ENCODE measurements around the gene NHS. TPM values are rescaled to one million over a fixed set of nuclear protein-coding genes. Genes with fewer than 3 reads are reported as not detected.

The NHS gene
- total RNA-seq, 1 donor from 2014 or later: 0.17 TPM

DNA sequence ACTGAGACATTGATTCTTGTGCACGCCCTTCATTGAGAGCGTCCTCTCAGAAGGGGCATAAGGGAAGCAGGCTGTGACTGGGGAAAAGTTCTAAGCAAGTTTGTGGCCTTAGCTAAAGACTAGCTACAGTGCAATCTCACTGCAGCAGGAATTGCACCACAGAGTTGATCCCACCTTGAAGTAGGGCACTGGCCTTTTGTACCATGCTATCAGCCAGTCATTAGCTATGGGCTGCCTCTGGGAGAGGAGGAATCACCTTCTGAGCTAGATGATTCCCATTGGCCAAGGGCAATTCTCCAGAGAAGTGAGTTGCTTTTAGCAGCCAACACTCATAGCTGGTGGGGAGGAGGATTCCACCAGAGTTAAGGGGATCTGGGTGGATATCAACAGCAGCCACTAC, 219.7 kb downstream of the NHS start:
- DNase-seq: no peak

DNA sequence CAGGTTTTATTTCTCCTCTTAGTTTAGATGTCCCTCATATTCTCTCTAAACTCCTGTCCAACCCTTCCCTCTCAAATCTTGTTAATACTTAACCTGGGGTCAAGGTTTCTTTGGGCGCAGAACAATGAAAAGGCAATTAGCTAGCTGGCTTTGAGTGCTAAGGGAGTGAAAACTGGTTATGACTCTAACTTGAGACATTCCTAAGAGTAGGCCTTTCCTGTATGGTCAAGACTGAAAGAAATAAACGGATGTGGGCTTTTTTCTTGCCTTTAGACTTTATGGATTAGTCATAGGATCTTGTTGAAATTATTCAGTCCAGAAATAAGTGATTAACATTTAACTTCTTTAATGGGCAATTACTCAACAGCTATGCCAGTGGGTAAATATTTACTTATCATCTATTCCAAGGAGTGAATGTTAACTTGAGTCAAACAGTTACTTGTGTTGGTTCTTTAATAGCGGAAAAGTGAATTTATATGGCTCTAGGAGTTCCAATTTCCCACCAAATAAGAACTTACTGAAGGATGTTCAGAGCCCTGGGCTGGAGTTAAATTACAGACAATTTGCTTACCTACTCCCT, 220.5 kb downstream of the NHS start:
- DNase-seq: peak; percentile 79

DNA sequence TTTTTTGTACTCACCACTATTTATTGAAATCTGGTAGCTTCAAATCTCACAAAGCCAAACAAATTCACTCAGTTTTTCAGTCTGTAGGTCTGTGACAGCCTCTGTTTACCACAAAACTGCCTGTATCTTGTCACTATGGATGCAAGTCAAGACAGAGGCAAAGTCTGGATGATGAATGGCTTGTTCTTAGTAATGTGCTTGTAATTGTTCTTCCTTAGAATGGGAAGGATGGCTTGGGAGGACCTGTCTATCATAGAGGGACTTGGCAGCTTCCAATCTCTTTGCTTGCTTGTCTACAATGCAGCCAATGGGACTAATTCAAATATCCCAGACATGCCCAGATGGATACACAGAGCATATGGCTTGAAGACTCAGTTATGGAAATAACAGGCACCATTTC, 221.1 kb downstream of the NHS start:
- peak; percentile 52 for DNase-seq

DNA sequence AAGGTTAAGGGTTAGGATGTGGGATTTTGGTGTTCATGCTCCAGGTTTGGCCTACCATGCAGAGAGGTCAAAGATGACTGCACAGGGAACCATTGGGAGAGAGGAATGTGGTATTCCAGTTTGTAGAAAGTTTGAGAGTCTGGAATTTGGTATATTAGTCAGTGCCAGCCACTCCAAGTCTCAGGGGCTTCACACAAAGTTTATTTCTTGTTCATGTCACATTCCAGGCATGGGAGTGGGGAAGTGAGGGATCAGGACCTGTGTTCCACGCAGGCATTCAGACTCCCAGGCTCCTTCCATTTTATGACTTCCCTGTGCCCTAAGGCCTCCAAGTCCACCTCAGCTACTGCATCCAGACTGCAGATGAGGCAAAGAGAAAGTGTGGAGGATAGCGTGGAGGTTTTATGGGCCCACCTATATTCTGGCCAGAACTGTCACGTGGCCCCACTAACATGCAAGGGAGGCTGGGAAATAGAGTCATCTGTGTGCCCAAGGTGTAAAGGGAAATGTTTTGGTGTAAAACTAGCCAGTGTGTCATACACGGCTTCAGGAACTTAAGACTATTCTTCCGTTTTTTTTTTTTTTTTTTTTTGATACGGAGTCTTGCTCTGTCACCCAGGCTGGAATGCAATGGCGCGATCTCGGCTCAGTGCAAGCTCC, 221.7 kb downstream of the NHS start:
- DNase-seq: no peak

DNA sequence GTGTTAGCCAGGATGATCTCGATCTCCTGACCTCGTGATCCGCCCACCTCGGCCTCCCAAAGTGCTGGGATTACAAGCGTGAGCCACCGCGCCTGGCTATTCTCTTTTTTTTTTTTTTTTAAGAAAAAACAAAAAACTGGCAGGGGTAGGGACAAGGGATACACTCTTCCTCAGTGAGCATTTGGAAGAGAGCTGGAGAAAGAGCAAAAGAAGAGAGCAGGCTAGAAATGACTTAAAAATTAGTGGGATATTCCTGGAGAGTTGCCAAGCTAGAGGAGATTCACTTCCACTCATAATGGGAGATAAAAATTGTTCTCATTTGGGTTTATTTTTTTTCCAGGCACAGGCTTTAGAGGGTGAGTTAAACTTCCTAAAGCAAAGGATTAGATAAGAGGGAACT, 222.3 kb downstream of the NHS start:
- no peak for DNase-seq

DNA sequence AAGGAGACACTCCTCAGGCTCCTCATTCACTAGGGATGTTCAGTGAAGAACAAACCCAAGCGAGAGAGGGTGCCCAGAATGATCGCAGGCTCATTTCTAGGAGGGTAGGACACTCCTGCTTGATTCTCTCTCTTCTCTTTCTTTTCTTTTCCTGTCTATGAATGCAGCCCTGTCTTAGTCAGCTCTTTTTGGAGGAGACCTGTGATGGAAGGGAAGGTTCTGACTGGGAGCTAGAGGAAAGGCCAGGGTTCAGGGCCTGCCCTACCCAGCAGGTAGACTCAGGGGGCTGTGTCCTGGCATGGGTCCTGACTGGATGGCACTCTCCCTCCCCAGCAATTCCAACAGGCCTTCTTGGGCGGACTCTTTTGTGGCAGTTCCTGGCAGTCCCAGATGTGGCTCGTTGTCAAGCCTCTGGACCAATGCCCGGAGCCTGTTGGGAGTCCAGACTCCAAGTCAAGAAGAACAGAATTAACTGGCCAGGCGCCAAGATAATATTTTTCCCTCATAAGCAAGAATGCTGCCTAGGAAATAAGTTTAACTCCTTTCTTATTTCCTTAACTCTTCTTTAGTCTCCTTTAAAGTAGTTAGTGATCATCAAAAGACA, 222.9 kb downstream of the NHS start:
- peak; percentile 70 for DNase-seq

DNA sequence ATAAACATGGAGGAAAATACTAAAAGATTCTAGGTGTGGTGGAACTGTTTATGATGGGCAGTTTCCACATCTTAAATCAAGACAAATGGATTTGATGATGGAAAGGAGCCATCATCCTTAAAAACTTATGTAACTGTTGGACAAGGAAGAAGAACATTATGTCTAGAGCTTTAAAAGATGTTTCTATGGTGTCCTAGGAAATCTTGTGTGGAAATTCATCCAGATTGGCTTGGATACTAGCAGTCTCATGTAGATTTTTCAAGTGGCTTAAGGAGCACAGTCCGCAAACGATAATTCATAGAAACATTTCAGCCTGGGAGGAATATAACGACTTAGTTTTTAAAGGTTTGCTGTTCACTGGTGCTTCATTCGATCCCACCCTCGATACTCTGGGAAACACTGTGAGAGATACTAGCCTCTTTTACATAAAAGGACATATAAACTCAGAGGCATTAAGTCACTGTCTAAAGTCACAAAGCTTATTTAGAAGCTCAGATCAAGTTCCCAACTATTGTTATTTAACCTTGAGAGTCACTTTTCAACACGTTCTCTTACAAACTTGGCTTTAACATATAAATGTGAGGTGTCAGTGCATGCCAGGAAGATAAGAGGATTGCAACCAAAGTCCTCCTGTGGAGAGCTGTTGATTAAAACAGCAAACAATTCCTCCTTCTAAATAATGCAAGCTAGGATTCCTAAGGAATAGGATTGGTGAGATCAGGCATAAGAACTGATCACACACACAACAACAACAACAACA, 226.6 kb downstream of the NHS start:
- no peak for DNase-seq

DNA sequence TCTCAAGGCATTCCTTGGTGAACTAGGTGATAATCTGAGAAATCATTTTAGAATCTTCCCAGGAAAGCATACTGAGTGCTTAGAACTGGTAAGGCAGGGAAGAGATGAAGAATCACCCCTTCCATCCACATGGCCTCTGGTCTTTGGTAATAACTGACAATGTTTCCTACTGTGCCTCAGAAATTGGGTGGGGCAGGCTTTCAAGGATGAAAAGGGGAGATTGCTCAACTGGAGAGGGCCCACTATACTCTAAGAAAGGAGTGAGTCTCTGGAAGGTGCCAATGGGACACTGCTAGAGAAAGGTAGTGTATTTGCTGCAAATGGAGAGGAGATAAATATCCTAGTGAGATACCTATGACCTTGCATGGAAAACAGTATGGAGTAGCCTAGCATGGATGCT, 227.2 kb downstream of the NHS start:
- DNase-seq: no peak

DNA sequence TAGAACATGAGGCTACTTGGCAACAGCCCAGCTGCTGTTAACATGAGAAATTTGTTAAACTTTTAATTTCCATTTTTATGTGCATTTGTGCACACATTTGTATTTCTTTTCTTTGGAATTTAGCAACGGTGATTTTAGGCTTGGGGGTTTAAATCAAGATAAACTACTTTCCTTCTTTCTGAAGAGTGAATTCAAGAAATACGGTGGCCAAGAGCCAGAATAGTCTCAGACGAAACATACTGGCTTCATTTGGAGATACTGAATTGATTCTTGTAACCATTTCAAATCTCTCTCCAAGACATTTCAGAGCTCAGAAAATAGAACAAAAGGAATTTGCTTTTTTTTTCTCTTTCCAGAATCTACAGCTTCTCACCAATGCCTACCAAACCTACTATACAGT, 228.2 kb downstream of the NHS start:
- no peak for DNase-seq

DNA sequence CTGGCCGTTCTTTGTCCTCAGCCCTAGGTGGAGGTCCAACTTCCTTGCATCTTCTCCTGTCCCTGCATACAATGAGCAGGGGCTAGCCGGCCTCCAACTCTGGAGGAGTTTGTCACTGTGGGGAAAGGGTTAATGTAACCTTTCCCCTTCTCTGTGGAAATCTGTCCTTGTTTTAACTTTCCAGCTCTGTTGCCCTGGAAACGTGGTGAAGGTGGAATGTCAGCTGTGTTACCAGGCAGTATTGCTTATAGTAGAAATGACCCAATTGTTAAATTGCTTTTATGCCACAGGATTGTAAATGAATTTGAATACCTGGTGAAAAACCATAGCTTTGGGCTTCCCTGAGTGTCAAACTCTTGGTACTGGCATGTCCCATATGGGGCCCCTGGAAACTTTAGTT, 230.7 kb downstream of the NHS start:
- DNase-seq: no peak

DNA sequence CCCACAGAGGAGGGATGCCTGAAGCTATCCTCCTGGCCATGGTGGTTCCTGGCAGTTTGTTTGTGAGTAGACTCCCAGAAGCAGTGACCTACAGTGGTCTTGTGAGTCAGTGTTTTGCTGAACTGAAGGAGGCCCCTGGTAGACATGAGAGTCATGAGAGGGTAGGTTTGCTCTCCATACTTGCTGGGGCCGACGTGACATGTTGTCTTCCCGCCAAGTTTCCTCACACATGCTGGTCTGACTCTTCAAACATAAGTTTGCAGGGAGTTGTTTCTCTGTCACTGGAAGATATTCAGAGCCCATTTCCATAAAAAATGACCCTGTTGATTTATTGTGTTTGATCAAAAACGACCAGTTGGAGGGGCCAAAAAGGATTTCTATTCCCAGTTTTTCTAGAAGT, 231.2 kb downstream of the NHS start:
- no peak for DNase-seq

DNA sequence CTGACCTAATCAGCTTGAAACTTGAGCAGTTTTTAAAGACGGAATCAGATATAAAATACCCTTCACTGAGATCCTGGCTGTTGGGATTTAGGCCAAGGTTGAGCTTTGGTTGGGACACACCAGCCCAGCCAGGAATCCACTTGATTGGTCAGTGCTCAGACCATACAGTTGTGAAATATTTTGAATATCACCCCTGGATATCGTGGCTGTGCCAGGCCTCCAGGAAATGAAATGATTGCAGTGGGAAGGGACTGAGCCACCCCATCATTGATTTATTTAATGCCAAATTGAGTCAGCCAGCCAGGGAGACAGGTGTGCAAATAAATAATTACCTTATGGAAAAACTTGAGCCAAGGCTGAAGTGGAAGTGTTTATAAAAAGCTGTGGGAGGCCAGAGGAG, 233.9 kb downstream of the NHS start:
- no peak for DNase-seq

DNA sequence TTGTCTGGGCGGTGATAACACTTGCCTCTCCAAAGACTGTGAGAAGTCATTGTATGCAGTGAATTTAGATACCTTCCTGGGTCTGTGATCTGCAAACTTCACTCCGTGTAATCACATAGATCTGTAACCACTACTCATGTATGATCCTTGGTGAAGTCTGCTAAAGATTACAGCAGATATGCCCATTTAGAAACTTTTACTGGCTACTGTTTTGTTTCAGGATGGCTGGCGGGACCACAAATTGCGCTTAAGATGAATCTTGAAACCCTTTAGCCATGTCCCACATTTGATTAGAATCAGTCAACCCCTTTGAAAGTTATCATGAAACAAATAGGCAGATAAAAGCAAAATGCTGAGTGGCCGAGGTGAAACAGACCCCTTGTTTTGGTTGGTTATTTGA, 235.8 kb downstream of the NHS start:
- no peak for DNase-seq

DNA sequence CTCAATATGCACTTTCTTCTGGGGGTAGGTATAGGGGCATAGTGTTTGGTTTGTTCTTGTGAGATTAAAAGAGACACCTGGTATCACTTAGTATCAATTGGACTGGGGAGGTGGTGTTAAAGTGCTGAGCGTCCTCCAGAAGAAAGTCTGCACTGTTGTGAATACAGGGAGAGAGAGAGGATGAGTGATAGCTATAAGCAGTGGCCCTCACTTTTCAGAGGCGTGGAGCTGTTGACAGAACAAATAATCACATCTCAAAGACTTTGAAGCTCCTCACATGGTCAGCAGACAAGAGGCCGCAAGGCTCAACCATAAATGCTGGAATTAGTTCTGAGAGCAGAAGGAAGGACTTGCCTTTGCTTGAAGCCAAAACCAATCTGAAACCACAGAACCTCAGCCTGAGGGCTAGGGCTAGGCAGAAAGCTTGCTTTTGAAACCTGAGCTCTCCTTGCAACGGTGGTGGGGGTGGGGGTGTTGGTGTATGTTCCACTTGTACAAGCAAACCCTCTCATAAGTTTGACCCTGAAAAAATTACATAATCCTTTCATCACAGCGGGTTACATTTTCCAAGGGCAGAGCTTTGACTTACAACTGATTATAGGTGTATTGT, 239.1 kb downstream of the NHS start:
- no peak for DNase-seq

DNA sequence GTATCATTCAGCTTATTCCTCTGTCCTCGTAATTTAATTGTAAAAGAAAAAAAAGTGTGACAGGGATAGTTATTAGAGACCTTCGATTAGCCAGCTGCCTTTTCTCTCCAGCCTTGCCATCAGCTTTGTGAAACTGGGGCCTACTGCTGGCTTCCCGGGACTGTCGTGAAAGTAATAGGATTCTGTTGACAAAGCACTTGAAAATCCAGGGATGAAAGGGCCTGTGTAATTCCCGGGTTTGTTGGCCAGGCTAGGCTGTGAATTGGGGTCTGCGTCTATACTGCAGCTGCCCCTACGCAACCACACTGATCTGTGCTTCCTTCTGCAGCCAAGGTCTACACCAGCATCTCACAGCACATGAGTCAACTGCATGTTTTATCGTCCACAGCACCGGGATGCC, 241.9 kb downstream of the NHS start:
- no peak for DNase-seq

DNA sequence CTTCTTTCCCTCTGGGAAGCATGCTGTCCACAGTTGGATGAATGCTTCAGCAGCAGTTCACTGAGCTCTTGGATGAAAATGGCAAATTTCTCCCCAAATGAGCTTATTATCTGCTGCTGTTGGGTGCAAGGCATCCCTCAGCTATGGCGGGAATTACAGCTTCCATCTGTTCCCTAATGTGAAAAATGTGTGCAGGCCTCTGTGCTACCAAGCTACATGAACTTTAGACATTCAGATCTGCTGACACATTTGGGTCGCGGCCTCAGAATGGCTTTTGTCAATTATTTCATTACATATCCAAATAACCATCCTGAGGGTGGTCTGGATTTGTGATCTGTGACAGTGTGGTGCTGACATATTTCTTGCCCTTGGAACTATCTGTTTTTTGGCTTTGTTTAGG, 242.8 kb downstream of the NHS start:
- DNase-seq: no peak

DNA sequence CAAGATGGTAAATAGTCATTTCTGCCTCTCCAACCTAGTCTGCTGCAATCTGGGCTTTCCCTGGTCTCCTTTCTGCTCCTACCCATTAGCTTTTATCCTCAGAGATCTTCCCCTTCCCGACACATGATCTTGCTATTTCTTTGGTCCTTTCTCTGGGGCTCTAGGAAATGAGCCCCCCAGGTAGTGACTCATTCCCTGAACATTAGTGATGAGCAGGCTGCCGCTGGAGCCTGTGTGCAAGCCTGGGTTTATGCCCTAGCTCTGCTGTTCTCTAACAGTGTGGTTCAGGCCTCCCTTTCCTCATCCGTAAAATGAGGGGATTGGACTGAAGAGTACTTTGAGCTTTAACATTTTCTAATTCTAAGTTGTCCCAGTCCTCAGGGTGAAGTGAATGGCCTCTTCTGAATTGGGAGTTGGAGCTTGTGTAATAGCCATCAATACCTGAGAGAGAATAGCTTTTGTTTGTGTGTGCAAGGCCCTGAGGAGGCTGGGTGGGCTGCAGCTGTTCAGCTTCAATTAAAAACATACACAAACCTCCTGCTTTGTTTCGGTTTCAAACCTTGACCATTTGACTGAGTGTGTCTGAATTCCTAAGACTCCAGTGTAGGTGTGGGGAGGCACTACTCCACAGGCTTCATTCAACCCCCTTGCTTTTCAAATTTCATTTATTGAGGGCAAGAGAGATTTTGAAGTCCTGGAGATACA, 246.7 kb downstream of the NHS start:
- no peak for DNase-seq

DNA sequence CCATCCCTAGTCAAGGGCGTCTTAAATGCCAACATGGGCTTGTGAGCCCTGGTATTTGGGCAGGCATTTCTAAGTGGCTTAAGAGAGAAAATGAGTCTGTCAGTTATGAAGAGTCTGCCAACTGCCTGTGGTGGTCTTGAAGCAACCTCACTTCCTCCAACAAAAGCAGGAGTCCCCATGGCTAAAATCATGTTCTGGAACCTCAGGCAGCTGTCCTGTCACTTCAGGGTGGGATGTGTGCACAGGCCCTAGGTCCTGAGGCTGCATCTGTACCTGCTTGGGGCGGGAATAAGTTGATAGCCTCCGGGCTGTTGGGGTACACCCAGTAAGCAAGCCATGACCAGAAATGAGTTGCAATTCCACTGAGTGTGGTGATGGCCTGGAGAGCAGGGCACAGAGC, 247.3 kb downstream of the NHS start:
- DNase-seq: no peak

DNA sequence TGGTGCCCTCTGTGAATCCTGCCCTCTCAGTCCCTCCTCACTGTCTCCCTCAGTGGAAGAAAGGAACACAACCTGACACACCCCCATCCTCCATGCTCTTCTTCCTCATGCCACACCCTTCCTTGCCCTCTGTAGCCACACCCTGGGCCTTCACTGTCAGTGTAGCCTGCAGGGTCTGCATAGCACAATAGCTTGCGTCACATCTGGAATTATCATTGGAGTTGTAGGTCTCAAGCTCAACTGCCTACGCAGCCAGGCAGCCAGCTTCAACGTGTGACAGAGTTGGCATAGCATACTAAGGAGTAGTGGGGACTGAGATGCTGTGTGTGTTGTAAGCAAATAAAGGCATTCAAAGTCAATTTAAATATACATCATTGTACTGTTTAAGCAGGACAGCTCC, 248.8 kb downstream of the NHS start:
- DNase-seq: no peak

DNA sequence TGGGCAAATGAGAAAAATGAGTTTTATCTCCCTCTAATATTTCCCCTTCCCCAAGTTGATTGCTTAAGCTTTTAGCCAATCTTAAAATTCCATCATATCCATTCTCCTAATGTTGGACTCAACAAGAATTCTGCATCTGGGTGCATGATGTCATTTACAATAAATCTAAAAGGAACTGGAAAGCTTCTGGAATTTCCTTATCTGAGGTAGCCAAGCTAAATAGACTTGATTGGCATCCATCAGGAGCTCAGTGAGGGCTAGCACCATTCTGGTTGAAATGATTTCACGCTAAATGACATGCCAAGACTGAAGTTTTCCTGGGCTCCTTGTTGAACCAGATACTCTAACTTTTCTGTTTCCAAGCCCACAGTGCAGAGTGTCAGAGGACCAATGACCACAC, 252.0 kb downstream of the NHS start:
- peak; percentile 74 for DNase-seq

DNA sequence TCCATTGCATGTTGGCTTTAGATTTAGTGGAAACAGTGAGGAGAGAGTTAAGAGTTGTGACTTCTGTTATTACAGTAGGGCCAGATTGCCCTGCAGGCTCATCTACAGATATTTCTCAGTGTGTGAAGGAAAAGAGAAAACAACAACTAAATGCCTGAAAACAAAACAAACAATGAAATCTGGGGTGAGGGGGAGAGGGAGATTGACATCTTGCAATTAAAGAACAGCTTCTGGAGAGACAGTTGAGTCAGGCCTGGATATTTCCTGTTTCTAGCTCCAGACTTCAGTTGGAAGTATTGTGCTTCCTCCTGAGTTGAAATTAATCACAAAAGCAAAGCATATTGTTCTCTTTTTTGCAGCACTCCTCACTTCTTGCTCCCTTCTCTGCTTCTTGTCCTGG, 254.0 kb downstream of the NHS start:
- peak; percentile 54 for DNase-seq

DNA sequence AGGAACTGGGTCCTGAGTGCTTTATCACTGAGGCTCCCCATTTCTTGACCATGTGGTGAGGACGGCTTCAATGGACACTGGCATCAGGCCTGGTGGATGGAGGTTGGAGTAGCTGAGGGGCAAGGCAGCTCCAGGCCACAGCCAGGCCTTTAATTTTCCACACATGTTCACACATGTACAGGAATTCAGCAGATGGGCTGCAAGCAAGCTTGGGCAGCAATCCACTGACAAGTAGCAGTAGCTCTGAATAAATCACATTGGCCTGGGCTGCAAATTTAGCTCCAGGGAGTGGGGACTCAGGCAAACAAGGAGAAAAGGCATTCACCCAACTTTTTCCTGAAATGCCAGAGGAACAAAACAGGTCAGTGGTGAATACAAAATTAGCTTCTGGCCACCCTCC, 254.5 kb downstream of the NHS start:
- DNase-seq: no peak

DNA sequence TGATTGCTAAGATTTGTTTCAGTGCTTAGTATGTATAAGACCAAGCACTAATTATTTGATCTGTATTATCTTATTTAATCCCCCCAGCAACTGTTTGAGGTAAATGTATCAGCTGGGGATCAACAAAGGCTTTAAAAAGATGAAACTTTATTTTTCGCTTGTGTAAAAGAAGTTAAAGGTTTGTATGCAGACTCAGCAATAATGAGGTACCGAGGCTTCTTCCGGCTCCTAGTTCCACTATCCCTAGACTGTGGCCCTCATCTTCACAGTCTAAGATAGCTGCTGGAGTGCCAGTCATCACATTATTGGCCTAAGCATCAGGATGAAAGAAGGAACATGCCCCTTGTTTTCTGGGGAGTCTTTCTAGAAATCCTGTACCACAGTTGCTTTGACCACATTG, 256.6 kb downstream of the NHS start:
- no peak for DNase-seq

Measured in dermis blood vessel endothelial cell (primary cell).